ENCODE results near the gene ZC3H18. TPM values are rescaled to one million over a fixed set of nuclear protein-coding genes. Genes with fewer than 3 reads are reported as not detected.
A peak's percentile ranks its signal among the peaks of the same experiment; 100 is the strongest.

ZC3H18 gene
- total and polyA plus RNA-seq, 2 of the 4 experiments (the other 2 are of a cell fraction), result 3.4 to 21.3 TPM

DNA sequence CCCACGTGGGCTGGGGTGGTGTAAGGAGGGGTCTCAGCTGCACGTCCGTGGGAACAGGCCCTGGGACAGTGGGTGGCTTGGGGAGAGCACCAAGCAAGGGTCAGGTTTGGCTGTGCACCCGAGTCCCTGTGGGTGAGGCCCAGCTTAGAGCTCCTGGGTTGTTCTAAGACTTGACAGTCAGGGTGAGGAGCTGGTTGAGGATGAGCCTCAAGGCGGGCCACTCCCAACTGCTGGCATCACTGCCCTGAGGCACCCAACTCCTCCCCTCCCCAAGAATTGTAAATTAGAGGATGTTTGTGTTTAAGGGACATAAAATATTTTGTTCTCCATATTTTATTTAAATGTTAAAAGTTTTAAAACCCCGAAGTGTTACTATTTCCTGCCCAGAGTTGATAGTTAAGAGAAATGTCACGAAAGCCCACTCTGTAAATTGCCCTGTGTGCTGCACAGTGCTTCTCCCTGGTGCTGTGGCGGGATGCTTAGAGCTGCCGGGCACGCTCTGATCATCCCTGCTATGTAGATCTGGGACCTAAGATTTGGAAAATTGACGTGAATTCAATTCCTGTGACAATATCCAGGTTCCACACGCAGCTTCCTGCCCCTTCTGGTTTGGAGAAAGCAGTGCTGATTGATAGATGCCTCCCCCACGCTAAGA lies 15.9 kb downstream of the ZC3H18 start:
- Histone ChIP-seq H3K4me3 (ENCODE audit: insufficient read depth, low read depth, low read length) (no peak overlapping the region), H3K79me1 (ENCODE audit: low read depth in 1 of 2, low read length in 2 of 2) (peaks cover 33 to 70% of the 10 kb centered on the region in 2 experiments), H2AK9ac (replicated peaks; ENCODE audit: low read depth, low read length, poor library complexity) (peak overlapping the region; percentile 28), H2AK5ac (ENCODE audit: low read depth, low read length) (no peak overlapping the region), H3K4ac (ENCODE audit: low read depth, low read length) (no peak overlapping the region), H3K36me3 (ENCODE audit: control insufficient read depth, insufficient read depth, low read length) (peaks cover 45% of the 10 kb centered on the region), H3K9me1 (ENCODE audit: insufficient read depth, low read length) (peaks cover 6% of the 10 kb centered on the region), H2BK5ac (ENCODE audit: low read depth, low read length, poor library complexity, severe bottlenecking) (no peak overlapping the region), H3K9ac (ENCODE audit: low read depth, low read length) (no peak overlapping the region), H2BK20ac (ENCODE audit: low read depth, low read length) (no peak overlapping the region), H3K4me2 (ENCODE audit: low read depth, low read length) (no peak overlapping the region), H3K27me3 (ENCODE audit: control insufficient read depth, insufficient read depth, low read length) (no peaks in the 10 kb centered on the region), H2AFZ (replicated peaks; ENCODE audit: low read length, poor library complexity) (no peak overlapping the region), H4K5ac (ENCODE audit: low read depth, low read length) (no peak overlapping the region), H4K20me1 (ENCODE audit: insufficient read depth, low read length) (peaks cover 58% of the 10 kb centered on the region), H3K4me1 (ENCODE audit: control insufficient read depth, insufficient read depth, low read length) (no peaks in the 10 kb centered on the region), H4K91ac (ENCODE audit: insufficient read depth, low read depth, low read length) (no peak overlapping the region), H2BK15ac (ENCODE audit: low read depth, low read length) (no peak overlapping the region), H3K23ac (ENCODE audit: low read depth, low read length) (no peak overlapping the region), H4K8ac (ENCODE audit: low read depth in 2 of 2, low read length in 2 of 2) (no peak overlapping the region), H2BK120ac (ENCODE audit: low read depth, low read length) (no peak overlapping the region), H3K56ac (ENCODE audit: extremely low read depth, insufficient read depth, low read length) (no peak overlapping the region), H3K9me3 (ENCODE audit: control insufficient read depth, insufficient read depth, low read length) (no peaks in the 10 kb centered on the region), H3K14ac (replicated peaks; ENCODE audit: low read depth, low read length) (no peak overlapping the region), H3K27ac (ENCODE audit: insufficient read depth, low read length) (no peak overlapping the region), H3K18ac (ENCODE audit: low read depth, low read length) (no peak overlapping the region)
- dilution Hi-C loops (cut with HindIII; ENCODE audit: low sequenced_read_pairs, unreplicated experiment) (no loop called here), intact Hi-C loops (cut with micrococcal nuclease) (no loop called here), in situ Hi-C loops (cut with MboI; ENCODE audit: low sequenced_read_pairs) (no loop called here)
- WGBS, 2 experiments (ENCODE audit: extremely low coverage in 2 of 2, insufficient read length in 1 of 2), result 92% methylated on average over 4 of the region's 13 CpGs; no CpG with 5 or more reads in 1 of the 2 experiments
- no peak for DNase-seq
- BruUV-seq (replicated peaks), result no TSS peak
- no peak for TF ChIP-seq RFX5 (IDR thresholded peaks at IDR 0.05; ENCODE audit: low read depth, low read length)
- TF ChIP-seq SMC3 (IDR thresholded peaks at IDR 0.05; ENCODE audit: low read depth, low read length), result no peak
- no peak for TF ChIP-seq FOS (IDR thresholded peaks at IDR 0.05; ENCODE audit: low read depth, low read length)
- no peak for TF ChIP-seq NFE2L2 (IDR thresholded peaks at IDR 0.05; ENCODE audit: low read depth, low read length)
- no peak for TF ChIP-seq CEBPB (IDR thresholded peaks at IDR 0.05; ENCODE audit: low read depth, low read length)
- no peak for TF ChIP-seq CHD1 (IDR thresholded peaks at IDR 0.05; ENCODE audit: low read depth, low read length)
- TF ChIP-seq, protein P1, sequence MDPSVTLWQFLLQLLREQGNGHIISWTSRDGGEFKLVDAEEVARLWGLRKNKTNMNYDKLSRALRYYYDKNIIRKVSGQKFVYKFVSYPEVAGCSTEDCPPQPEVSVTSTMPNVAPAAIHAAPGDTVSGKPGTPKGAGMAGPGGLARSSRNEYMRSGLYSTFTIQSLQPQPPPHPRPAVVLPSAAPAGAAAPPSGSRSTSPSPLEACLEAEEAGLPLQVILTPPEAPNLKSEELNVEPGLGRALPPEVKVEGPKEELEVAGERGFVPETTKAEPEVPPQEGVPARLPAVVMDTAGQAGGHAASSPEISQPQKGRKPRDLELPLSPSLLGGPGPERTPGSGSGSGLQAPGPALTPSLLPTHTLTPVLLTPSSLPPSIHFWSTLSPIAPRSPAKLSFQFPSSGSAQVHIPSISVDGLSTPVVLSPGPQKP (IDR thresholded peaks at IDR 0.05; ENCODE audit: borderline replicate concordance, low read depth, low read length), result no peak
- no peak for TF ChIP-seq POLR2A (IDR thresholded peaks at IDR 0.05; ENCODE audit: low read depth, low read length)
- TF ChIP-seq RAD21 (IDR thresholded peaks at IDR 0.05; ENCODE audit: low read length), result no peak
- no peak for TF ChIP-seq MAFK (IDR thresholded peaks at IDR 0.05; ENCODE audit: low read depth, low read length)
- no peak for TF ChIP-seq RCOR1 (IDR thresholded peaks at IDR 0.05; ENCODE audit: insufficient replicate concordance, low read length)
- TF ChIP-seq BHLHE40 (IDR thresholded peaks at IDR 0.05; ENCODE audit: low read depth, low read length), result no peak
- TF ChIP-seq, protein P2, sequence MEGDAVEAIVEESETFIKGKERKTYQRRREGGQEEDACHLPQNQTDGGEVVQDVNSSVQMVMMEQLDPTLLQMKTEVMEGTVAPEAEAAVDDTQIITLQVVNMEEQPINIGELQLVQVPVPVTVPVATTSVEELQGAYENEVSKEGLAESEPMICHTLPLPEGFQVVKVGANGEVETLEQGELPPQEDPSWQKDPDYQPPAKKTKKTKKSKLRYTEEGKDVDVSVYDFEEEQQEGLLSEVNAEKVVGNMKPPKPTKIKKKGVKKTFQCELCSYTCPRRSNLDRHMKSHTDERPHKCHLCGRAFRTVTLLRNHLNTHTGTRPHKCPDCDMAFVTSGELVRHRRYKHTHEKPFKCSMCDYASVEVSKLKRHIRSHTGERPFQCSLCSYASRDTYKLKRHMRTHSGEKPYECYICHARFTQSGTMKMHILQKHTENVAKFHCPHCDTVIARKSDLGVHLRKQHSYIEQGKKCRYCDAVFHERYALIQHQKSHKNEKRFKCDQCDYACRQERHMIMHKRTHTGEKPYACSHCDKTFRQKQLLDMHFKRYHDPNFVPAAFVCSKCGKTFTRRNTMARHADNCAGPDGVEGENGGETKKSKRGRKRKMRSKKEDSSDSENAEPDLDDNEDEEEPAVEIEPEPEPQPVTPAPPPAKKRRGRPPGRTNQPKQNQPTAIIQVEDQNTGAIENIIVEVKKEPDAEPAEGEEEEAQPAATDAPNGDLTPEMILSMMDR (conservative IDR thresholded peaks at IDR 0.05; ENCODE audit: low read depth, low read length), result no peak
- no peak for TF ChIP-seq MAZ (IDR thresholded peaks at IDR 0.05; ENCODE audit: borderline replicate concordance, low read depth, low read length)
- TF ChIP-seq, protein P3, sequence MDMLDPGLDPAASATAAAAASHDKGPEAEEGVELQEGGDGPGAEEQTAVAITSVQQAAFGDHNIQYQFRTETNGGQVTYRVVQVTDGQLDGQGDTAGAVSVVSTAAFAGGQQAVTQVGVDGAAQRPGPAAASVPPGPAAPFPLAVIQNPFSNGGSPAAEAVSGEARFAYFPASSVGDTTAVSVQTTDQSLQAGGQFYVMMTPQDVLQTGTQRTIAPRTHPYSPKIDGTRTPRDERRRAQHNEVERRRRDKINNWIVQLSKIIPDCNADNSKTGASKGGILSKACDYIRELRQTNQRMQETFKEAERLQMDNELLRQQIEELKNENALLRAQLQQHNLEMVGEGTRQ (IDR thresholded peaks at IDR 0.05; ENCODE audit: low read depth, low read length), result no peak
- no peak for TF ChIP-seq MXI1 (IDR thresholded peaks at IDR 0.05; ENCODE audit: borderline replicate concordance, low read depth, low read length)
- ChIA-PET CTCF (no interaction called here), POLR2A (ENCODE audit: unreplicated experiment) (no interaction called here)
- no peak for ATAC-seq (ENCODE audit: low read depth)
